ENCODE results near the gene EPS8. TPM values are rescaled to one million over a fixed set of nuclear protein-coding genes. Genes with fewer than 3 reads are reported as not detected.

Gene EPS8
- total RNA-seq, 1 donor from 2014 or later = 35.3 TPM

DNA sequence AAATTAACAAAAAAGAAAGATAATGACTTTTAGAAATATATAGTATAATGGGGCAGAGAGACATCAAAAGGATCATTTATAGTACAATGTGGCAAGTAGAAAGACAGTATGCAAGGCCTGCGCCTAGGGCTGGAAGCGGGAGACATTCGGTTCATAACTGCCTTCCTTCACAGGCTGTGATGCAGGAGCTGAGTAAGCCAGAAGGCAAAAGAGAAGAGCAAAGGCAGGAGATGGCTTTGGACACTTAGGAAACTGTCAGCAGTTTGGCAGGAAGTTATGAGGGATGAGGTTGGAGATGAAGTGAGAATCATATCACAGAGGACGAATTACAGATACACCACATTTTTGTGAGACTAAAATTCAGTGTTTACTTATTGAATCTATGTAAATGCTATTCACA lies 97.8 kb downstream of the EPS8 start:
- FAIRE-seq (no peak), DNase-seq (ENCODE audit: low read depth) (no peak)
- Histone ChIP-seq H3K4me3 (ENCODE audit: low read depth, low read length) (no peak overlapping the region), H3K36me3 (ENCODE audit: control insufficient read depth, insufficient read depth, low read length) (no peaks in the 10 kb centered on the region), H3K27me3 (ENCODE audit: control insufficient read depth, insufficient read depth, low read length) (no peaks in the 10 kb centered on the region)
- TF ChIP-seq CTCF (IDR thresholded peaks at IDR 0.05; ENCODE audit: insufficient read depth, low read length, severe bottlenecking) = no peak

- H3K27me3 ChIP-seq (ENCODE audit: control insufficient read depth, insufficient read depth, low read length) = no peaks in the 10 kb centered on the region
- no peak overlapping the region for H3K4me3 ChIP-seq (ENCODE audit: low read depth, low read length)
- FAIRE-seq (no peak), DNase-seq (ENCODE audit: low read depth) (no peak)
- no peaks in the 10 kb centered on the region for H3K36me3 ChIP-seq (ENCODE audit: control insufficient read depth, insufficient read depth, low read length)
- no peak for TF ChIP-seq CTCF (IDR thresholded peaks at IDR 0.05; ENCODE audit: insufficient read depth, low read length, severe bottlenecking)
Observed at GRCh38 chr12:15690320-15690719, 98.9 kb downstream of the EPS8 start.

- H3K36me3 ChIP-seq (ENCODE audit: control insufficient read depth, insufficient read depth, low read length) = no peaks in the 10 kb centered on the region
- DNase-seq (ENCODE audit: low read depth) = peak; percentile 26
- H3K4me3 ChIP-seq (ENCODE audit: low read depth, low read length) = no peak overlapping the region
- TF ChIP-seq CTCF (IDR thresholded peaks at IDR 0.05; ENCODE audit: insufficient read depth, low read length, severe bottlenecking) = no peak
- no peaks in the 10 kb centered on the region for H3K27me3 ChIP-seq (ENCODE audit: control insufficient read depth, insufficient read depth, low read length)
- FAIRE-seq = no peak
Observed at GRCh38 chr12:15689751-15690191, 99.4 kb downstream of the EPS8 start.

DNA sequence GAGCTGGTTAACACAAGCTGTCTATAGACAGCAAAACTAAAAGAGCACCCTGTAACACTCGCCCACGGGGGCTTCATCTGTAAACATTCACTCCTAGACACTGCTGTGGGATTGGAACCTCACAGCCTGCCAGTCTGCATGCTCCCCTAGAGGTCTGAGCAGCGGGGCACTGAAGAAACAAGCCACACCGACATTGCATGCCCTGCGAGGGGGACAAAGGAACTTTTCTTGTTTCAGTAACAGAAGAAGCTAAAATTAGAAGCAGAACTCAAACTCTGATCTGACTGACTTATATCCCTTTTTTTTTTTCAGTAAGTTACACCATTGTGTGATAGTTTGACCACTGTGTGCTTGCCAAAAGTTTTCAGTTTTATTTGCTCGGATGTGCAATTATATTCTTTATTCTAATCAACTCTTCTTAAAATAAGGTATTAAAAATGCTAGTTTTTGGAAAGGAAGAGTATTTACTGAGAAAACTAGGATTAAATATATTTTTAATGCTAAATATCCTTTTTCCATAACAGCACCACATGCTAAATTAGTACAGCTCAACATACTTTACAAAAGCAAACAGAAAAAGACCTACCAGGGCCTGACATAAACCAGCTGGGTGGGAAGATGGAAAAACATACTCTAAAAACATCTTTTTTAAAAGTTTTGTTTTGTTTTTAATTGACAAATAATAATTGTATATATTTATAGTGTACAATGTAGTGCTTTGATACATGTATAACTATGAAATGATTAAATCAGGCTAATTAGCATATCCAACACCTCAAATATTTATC lies 100.2 kb downstream of the EPS8 start:
- Histone ChIP-seq H3K4me3 (ENCODE audit: low read depth, low read length) (no peak overlapping the region), H3K36me3 (ENCODE audit: control insufficient read depth, insufficient read depth, low read length) (no peaks in the 10 kb centered on the region), H3K27me3 (ENCODE audit: control insufficient read depth, insufficient read depth, low read length) (no peaks in the 10 kb centered on the region)
- no peak for TF ChIP-seq CTCF (IDR thresholded peaks at IDR 0.05; ENCODE audit: insufficient read depth, low read length, severe bottlenecking)
- FAIRE-seq (no peak), DNase-seq (ENCODE audit: low read depth) (no peak)

DNA sequence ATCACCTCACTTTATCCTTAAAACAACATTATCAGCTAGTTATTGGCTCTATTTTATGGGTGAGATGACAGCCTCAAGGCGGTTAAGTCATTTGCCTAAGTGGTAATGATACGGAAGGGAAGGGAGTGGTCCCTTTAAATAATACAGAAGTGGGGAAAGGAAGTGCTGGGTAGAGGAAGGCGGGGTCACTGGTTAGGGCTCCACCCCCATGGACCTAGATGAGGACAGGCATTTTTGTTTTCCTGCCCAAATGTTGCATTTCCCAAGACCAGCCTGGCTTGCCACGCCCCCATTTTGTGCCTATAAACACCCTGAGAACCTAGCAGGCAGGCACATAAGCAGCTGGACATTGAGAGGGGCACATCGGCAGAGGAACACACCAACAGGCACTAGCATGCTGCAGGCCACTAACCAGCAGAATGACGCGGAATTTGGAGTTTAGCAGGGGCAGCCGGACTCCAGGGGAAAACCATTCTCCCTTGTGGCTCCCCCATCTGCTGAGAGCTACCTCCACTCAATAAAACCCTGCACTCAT lies 100.9 kb downstream of the EPS8 start:
- Histone ChIP-seq H3K4me3 (ENCODE audit: low read depth, low read length) (no peak overlapping the region), H3K36me3 (ENCODE audit: control insufficient read depth, insufficient read depth, low read length) (no peaks in the 10 kb centered on the region), H3K27me3 (ENCODE audit: control insufficient read depth, insufficient read depth, low read length) (no peaks in the 10 kb centered on the region)
- FAIRE-seq = peak; percentile 7
- no peak for TF ChIP-seq CTCF (IDR thresholded peaks at IDR 0.05; ENCODE audit: insufficient read depth, low read length, severe bottlenecking)
- no peak for DNase-seq (ENCODE audit: low read depth)
